OCI-LY3 (cell line): Measurements from ENCODE around the gene MGMT.

Experiments used
- H2AFZ ChIP-seq: fragments of 200-600, 300-600 bp; shearing (Covaris generic); 2 replicates; pipeline ENCODE4 v1.6.0; 2014; ENCODE audit warnings: antibody characterized with exemption, low read depth, low read length
- H3K27ac ChIP-seq: fragments of 200-600, 300-600 bp; sonication (generic); 2 replicates; pipeline ENCODE4 v1.5.1; 2014; ENCODE audit warnings: mild to moderate bottlenecking, low read length, moderate library complexity, mixed read lengths
- H3K27me3 ChIP-seq: fragments of 200-600, 300-600 bp; sonication (generic); 2 replicates; pipeline ENCODE4 v1.6.1; 2014; ENCODE audit warnings: low read depth, low read length, mixed read lengths
- H3K36me3 ChIP-seq: fragments of 200-600, 300-600 bp; sonication (generic); replicated peaks from 2 replicates; pipeline ENCODE3; 2014; ENCODE audit warnings: low read depth, low read length, mixed read lengths
- H3K4me1 ChIP-seq: fragments of 300-600, 200-600 bp; sonication (generic); 2 replicates; pipeline ENCODE4 v1.6.1; 2014; ENCODE audit warnings: low read length, mixed read lengths
- H3K4me2 ChIP-seq: fragments of 200-600, 300-600 bp; sonication (generic); 2 replicates; pipeline ENCODE4 v1.6.1; 2014; ENCODE audit warnings: low read length, mixed read lengths
- H3K4me3 ChIP-seq: fragments of 300-600, 200-600 bp; sonication (generic); 2 replicates; pipeline ENCODE4 v1.5.1; 2014; ENCODE audit warnings: antibody characterized with exemption, mild to moderate bottlenecking, low read length, moderate library complexity
- H3K79me2 ChIP-seq: fragments of 300-600, 200-600 bp; shearing (Covaris generic); 2 replicates; pipeline ENCODE4 v1.6.1; 2014; ENCODE audit warnings: mild to moderate bottlenecking, low read length, mixed read lengths
- H3K9ac ChIP-seq: fragments of 300-600, 200-600 bp; shearing (Covaris generic); 2 replicates; pipeline ENCODE4 v1.6.0; 2014; ENCODE audit warnings: mild to moderate bottlenecking, low read length, moderate library complexity
- H3K9me3 ChIP-seq: fragments of 200-600, 300-600 bp; shearing (Covaris generic); 2 replicates; pipeline ENCODE4 v1.6.1; 2014; ENCODE audit warnings: low read length, mixed read lengths; ENCODE audit not compliant: insufficient read depth
- H4K20me1 ChIP-seq: fragments of 200-600, 300-600 bp; sonication (generic); 2 replicates; pipeline ENCODE4 v1.6.1; 2016; ENCODE audit warnings: low read length, mixed read lengths; ENCODE audit not compliant: insufficient read depth
- CTCF ChIP-seq: fragments of 200-600, 300-600 bp; sonication (generic); IDR thresholded peaks from 2 replicates; pipeline ENCODE4 v1.5.1; 2014; ENCODE audit warnings: antibody characterized with exemption, low read length, low read depth
- EZH2phosphoT487 ChIP-seq: fragments of 200-600 bp; shearing (Covaris generic); IDR thresholded peaks from 2 replicates; pipeline ENCODE4 v1.6.1; 2018; ENCODE audit warnings: antibody characterized with exemption, mixed run types, low read depth

Gene MGMT

GRCh38 chr10:129654461-129654860 lies 187.4 kb downstream of the MGMT start:
- H3K4me1 ChIP-seq, result no peaks in the 10 kb centered on the region
- no peak overlapping the region for H2AFZ ChIP-seq
- no peak overlapping the region for H3K9ac ChIP-seq
- no peak overlapping the region for H3K4me2 ChIP-seq
- H3K27me3 ChIP-seq, result no peaks in the 10 kb centered on the region
- H3K27ac ChIP-seq, result no peak overlapping the region
- H4K20me1 ChIP-seq, result no peaks in the 10 kb centered on the region
- H3K79me2 ChIP-seq, result no peaks in the 10 kb centered on the region
- no peaks in the 10 kb centered on the region for H3K36me3 ChIP-seq
- TF ChIP-seq CTCF, result no peak
- TF ChIP-seq EZH2phosphoT487, result no peak
- H3K9me3 ChIP-seq, result no peaks in the 10 kb centered on the region
- no peak overlapping the region for H3K4me3 ChIP-seq

- no peak overlapping the region for H3K9ac ChIP-seq
- H3K79me2 ChIP-seq, result no peaks in the 10 kb centered on the region
- no peak for TF ChIP-seq EZH2phosphoT487
- no peak for TF ChIP-seq CTCF
- H3K9me3 ChIP-seq, result no peaks in the 10 kb centered on the region
- H3K4me1 ChIP-seq, result no peaks in the 10 kb centered on the region
- H3K27ac ChIP-seq, result no peak overlapping the region
- no peak overlapping the region for H3K4me2 ChIP-seq
- no peak overlapping the region for H3K4me3 ChIP-seq
- no peak overlapping the region for H2AFZ ChIP-seq
- no peaks in the 10 kb centered on the region for H3K36me3 ChIP-seq
- H3K27me3 ChIP-seq, result no peaks in the 10 kb centered on the region
- no peaks in the 10 kb centered on the region for H4K20me1 ChIP-seq
Observed at GRCh38 chr10:129655007-129655678, 188.1 kb downstream of the MGMT start.

GRCh38 chr10:129655679-129656031 lies 188.6 kb downstream of the MGMT start:
- Histone ChIP-seq H3K27ac (no peak overlapping the region), H2AFZ (no peak overlapping the region), H3K9me3 (no peaks in the 10 kb centered on the region), H3K36me3 (no peaks in the 10 kb centered on the region), H3K4me2 (no peak overlapping the region), H4K20me1 (no peaks in the 10 kb centered on the region), H3K9ac (no peak overlapping the region), H3K27me3 (no peaks in the 10 kb centered on the region), H3K4me3 (no peak overlapping the region), H3K4me1 (no peaks in the 10 kb centered on the region), H3K79me2 (no peaks in the 10 kb centered on the region)
- no peak for TF ChIP-seq EZH2phosphoT487
- TF ChIP-seq CTCF, result no peak

- Histone ChIP-seq H2AFZ (no peak overlapping the region), H3K27ac (no peak overlapping the region), H3K79me2 (no peaks in the 10 kb centered on the region), H3K4me2 (no peak overlapping the region), H4K20me1 (no peaks in the 10 kb centered on the region), H3K4me1 (no peaks in the 10 kb centered on the region), H3K4me3 (no peak overlapping the region), H3K9ac (no peak overlapping the region), H3K9me3 (no peaks in the 10 kb centered on the region), H3K36me3 (no peaks in the 10 kb centered on the region), H3K27me3 (no peaks in the 10 kb centered on the region)
- no peak for TF ChIP-seq EZH2phosphoT487
- no peak for TF ChIP-seq CTCF
Observed at GRCh38 chr10:129656642-129657041, 189.6 kb downstream of the MGMT start.
